HAP-1 (cell line): Measurements from ENCODE around the gene HYAL3.
A peak's percentile ranks its signal among the peaks of the same experiment; 100 is the strongest.
"Not testable (repeated sequence)": the region's sequence is repeated elsewhere in the genome, so short reads cannot be mapped to it uniquely, and the experiment has no call there.

Experiments
- DNase-seq, 2 experiments: peaks; one replicate each; pipeline ENCODE4 v3.0.0-alpha.2; 2016 to 2020; ENCODE audit warnings: low spot score in 2 of 2
- H3K27me3 ChIP-seq: fragments of 250-450 bp; sonication (Bioruptor Pico); 2 replicates; pipeline ENCODE4 v1.5.1; 2020; ENCODE audit warnings: low read depth, mild to moderate bottlenecking, moderate library complexity
- H3K36me3 ChIP-seq: fragments of 250-450 bp; sonication (Bioruptor Pico); replicated peaks from 2 replicates; pipeline ENCODE4 v1.5.1; 2020; ENCODE audit warnings: mild to moderate bottlenecking
- H3K4me1 ChIP-seq: fragments of 250-450 bp; sonication (Bioruptor Pico); 2 replicates; pipeline ENCODE4 v1.5.1; 2020; ENCODE audit warnings: mild to moderate bottlenecking
- H3K4me3 ChIP-seq: fragments of 250-450 bp; sonication (Bioruptor Pico); 2 replicates; pipeline ENCODE4 v1.5.1; 2020; ENCODE audit warnings: mild to moderate bottlenecking, moderate library complexity
- H3K9me3 ChIP-seq: fragments of 250-450 bp; sonication (Bioruptor Pico); 2 replicates; pipeline ENCODE4 v1.5.1; 2020; ENCODE audit warnings: mild to moderate bottlenecking, moderate library complexity
- in situ Hi-C: fragments of 300-500 bp; cut with MboI; formaldehyde crosslinking; loops from 3 replicates; pipeline ENCODE4 v1.14.3; 2020; ENCODE audit warnings: low sequenced_read_pairs, inconsistent platforms, mixed read lengths

Gene HYAL3

GRCh38 chr3:50316657-50317242 is 17.5 kb upstream of the HYAL3 start:
- Histone ChIP-seq H3K4me3 (no peak overlapping the region), H3K36me3 (peaks cover 33% of the 10 kb centered on the region), H3K27me3 (no peaks in the 10 kb centered on the region), H3K9me3 (no peaks in the 10 kb centered on the region), H3K4me1 (peaks cover 7% of the 10 kb centered on the region)
- in situ Hi-C loops = no loop called here
- DNase-seq = no peak

GRCh38 chr3:50314816-50315215 is 15.6 kb upstream of the HYAL3 start:
- H3K36me3 ChIP-seq = peaks cover 27% of the 10 kb centered on the region
- in situ Hi-C loops = no loop called here
- no peak overlapping the region for H3K4me3 ChIP-seq
- H3K4me1 ChIP-seq = no peaks in the 10 kb centered on the region
- no peak for DNase-seq
- H3K27me3 ChIP-seq = no peaks in the 10 kb centered on the region
- H3K9me3 ChIP-seq = no peaks in the 10 kb centered on the region

GRCh38 chr3:50314342-50314741 is 15.1 kb upstream of the HYAL3 start:
- Histone ChIP-seq H3K4me1 (no peaks in the 10 kb centered on the region), H3K36me3 (peaks cover 22% of the 10 kb centered on the region), H3K27me3 (no peaks in the 10 kb centered on the region), H3K9me3 (no peaks in the 10 kb centered on the region), H3K4me3 (no peak overlapping the region)
- DNase-seq = no peak
- in situ Hi-C loops = no loop called here

- DNase-seq, H3K36me3 ChIP-seq, H3K4me3 ChIP-seq, in situ Hi-C loops, H3K4me1 ChIP-seq, H3K27me3 ChIP-seq: not testable (repeated sequence)
- H3K9me3 ChIP-seq = peaks cover 12% of the 10 kb centered on the region
Observed at GRCh38 chr3:50312041-50312440, 12.8 kb upstream of the HYAL3 start.

GRCh38 chr3:50304601-50305000 is 5.4 kb upstream of the HYAL3 start:
- Histone ChIP-seq H3K36me3 (no peaks in the 10 kb centered on the region), H3K4me1 (peaks cover 8% of the 10 kb centered on the region), H3K9me3 (peaks cover 21% of the 10 kb centered on the region), H3K4me3 (no peak overlapping the region), H3K27me3 (no peaks in the 10 kb centered on the region)
- in situ Hi-C loops = no loop called here
- DNase-seq = no peak

GRCh38 chr3:50303013-50303815 is 4.0 kb upstream of the HYAL3 start, which contains the start of gene HYAL1:
TSS of gene HYAL1 (minus strand) at chr3:50303574. CDS start at chr3:50302956, 618 bp downstream.
- H3K4me3 ChIP-seq = no peak within 1 kb of the TSS
- peaks cover 10% of the 10 kb centered on the region for H3K4me1 ChIP-seq
- in situ Hi-C loops = no loop called here
- no peaks in the 10 kb centered on the region for H3K27me3 ChIP-seq
- DNase-seq = peak in 1 of 2 experiments; percentile 71
- peaks cover 14% of the 10 kb centered on the region for H3K9me3 ChIP-seq
- no peaks in the 10 kb centered on the region for H3K36me3 ChIP-seq

GRCh38 chr3:50302095-50303012 is 3.1 kb upstream of the HYAL3 start:
- peaks cover 12% of the 10 kb centered on the region for H3K4me1 ChIP-seq

GRCh38 chr3:50300681-50301254 is 1.6 kb upstream of the HYAL3 start:
- no peaks in the 10 kb centered on the region for H3K27me3 ChIP-seq
- in situ Hi-C loops = no loop called here
- H3K4me1 ChIP-seq = peaks cover 12% of the 10 kb centered on the region
- H3K36me3 ChIP-seq = no peaks in the 10 kb centered on the region
- DNase-seq = no peak
- no peak overlapping the region for H3K4me3 ChIP-seq
- H3K9me3 ChIP-seq = no peaks in the 10 kb centered on the region

More at GRCh38 chr3:50302095-50303012, 3.1 kb upstream of the HYAL3 start:
- H3K27me3 ChIP-seq = no peaks in the 10 kb centered on the region
- no peak overlapping the region for H3K4me3 ChIP-seq
- in situ Hi-C loops = no loop called here
- no peaks in the 10 kb centered on the region for H3K36me3 ChIP-seq
- DNase-seq = no peak
- peaks cover 11% of the 10 kb centered on the region for H3K9me3 ChIP-seq

- Histone ChIP-seq H3K9me3 (no peaks in the 10 kb centered on the region), H3K36me3 (no peaks in the 10 kb centered on the region), H3K4me3 (peak overlapping the region; percentile 75), H3K27me3 (no peaks in the 10 kb centered on the region), H3K4me1 (peaks cover 12% of the 10 kb centered on the region)
- DNase-seq = no peak
- in situ Hi-C loops = no loop called here
Observed at GRCh38 chr3:50299929-50300680, 900 bp upstream of the HYAL3 start.

- Histone ChIP-seq H3K27me3 (no peaks in the 10 kb centered on the region), H3K4me3 (peak overlapping the region; percentile 75), H3K9me3 (no peaks in the 10 kb centered on the region), H3K4me1 (peaks cover 12% of the 10 kb centered on the region), H3K36me3 (no peaks in the 10 kb centered on the region)
- in situ Hi-C loops = no loop called here
- no peak for DNase-seq
Observed at GRCh38 chr3:50299638-50299928, 378 bp upstream of the HYAL3 start.

- in situ Hi-C loops = no loop called here
- H3K36me3 ChIP-seq = no peaks in the 10 kb centered on the region
- H3K4me1 ChIP-seq = peaks cover 12% of the 10 kb centered on the region
- H3K9me3 ChIP-seq = no peaks in the 10 kb centered on the region
- H3K27me3 ChIP-seq = no peaks in the 10 kb centered on the region
- peak overlapping the region; percentile 75 for H3K4me3 ChIP-seq
- no peak for DNase-seq
Observed at GRCh38 chr3:50297896-50298725, 1.1 kb downstream of the HYAL3 start.

- no peaks in the 10 kb centered on the region for H3K36me3 ChIP-seq
- peaks cover 17% of the 10 kb centered on the region for H3K4me1 ChIP-seq
- in situ Hi-C loops = no loop called here
- H3K4me3 ChIP-seq = no peak overlapping the region
- no peaks in the 10 kb centered on the region for H3K27me3 ChIP-seq
- H3K9me3 ChIP-seq = no peaks in the 10 kb centered on the region
- DNase-seq = no peak
Observed at GRCh38 chr3:50297384-50297775, 1.8 kb downstream of the HYAL3 start.
